GM19328 (cell line): ENCODE results near the gene DOK7.
"Not testable (repeated sequence)": the region's sequence is repeated elsewhere in the genome, so short reads cannot be mapped to it uniquely, and the experiment has no call there.

Experiments used
- ATAC-seq: cut with Tn5 transposase; IDR thresholded peaks from one replicate; pipeline ENCODE4 v1.9.1; 2021; ENCODE audit warnings: mild to moderate bottlenecking, moderate library complexity; ENCODE audit not compliant: unreplicated experiment

Gene DOK7

DNA sequence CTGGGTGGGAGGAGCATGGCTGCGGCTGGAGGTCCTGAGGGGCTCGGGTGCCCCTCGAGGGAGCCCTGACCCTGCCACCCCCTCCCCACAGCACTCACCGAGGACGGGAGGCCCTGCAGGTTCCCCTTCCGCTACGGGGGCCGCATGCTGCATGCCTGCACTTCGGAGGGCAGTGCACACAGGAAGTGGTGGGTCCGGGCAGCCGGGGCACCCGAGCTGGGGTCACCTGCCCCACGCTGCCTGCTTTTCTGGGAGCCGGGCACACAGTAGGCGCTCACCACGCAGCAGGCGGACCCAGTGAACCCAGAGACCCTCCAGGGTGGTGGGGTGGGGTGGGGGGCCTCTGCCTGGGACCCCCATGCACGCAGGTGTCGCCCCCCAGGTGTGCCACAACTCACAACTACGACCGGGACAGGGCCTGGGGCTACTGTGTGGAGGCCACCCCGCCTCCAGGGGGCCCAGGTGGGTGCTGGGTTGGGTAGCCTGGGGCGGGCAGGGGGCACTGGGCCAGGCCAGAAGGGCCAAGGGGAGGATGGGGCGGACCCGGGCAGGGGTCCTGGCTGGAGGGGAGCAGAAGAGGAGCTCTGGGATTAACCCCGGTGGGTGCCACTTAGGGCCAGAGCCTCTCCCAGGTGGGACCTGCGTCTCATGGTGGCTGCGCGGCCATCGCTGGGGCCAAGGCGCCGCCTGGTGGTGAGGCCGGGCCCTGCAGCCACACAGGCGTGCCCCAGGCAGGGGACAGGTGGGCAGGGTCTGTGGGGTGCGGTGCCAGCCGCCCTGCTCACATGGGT lies 20.0 kb upstream of the DOK7 start:
- ATAC-seq, result no peak

DNA sequence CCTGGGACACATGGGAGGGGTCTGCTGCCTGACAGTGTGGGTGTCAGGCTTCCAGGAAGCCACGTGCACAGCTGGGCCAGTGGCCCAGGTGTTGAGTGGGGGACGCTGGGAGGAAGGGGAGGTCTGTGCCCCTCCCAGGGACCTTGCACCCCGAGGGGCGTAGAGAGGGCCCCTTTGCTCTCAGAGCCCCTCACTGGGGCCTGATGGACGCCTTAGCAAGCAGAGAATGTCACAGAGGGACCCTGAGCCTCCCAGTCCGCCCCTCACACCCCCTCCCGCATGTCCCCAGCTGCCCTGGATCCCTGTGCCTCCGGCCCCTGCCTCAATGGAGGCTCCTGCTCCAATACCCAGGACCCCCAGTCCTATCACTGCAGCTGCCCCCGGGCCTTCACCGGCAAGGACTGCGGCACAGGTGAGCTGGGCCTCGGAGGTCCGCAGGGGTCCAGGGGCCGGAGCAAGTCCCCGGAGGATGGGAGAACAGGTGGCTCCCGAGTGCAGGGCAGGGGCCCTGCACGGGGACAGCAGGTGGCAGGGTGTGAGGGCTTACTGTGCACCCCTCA lies 19.3 kb upstream of the DOK7 start:
- ATAC-seq, result no peak

DNA sequence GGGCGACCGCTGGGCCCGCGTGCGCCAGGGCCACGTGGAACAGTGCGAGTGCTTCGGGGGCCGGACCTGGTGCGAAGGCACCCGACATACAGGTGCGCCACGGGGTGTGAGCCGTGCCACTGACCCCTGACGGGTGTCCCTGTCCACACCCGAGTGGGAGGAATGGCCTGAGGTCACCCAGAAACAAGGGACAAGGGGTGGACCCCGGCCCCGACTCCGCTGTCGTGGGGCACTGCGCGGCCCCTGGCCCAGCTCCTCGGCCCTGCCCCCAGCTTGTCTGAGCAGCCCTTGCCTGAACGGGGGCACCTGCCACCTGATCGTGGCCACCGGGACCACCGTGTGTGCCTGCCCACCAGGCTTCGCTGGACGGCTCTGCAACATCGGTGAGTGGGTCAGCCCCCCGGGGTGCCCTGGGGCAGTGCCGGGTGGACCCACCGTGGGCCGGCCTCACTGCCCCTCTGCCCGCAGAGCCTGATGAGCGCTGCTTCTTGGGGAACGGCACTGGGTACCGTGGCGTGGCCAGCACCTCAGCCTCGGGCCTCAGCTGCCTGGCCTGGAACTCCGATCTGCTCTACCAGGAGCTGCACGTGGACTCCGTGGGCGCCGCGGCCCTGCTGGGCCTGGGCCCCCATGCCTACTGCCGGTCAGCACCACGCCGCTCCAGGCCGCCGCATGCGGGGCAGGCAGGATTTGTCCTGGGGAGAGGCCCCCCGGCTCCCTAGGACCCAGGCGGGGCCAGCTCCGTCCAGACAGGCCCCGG lies 18.6 kb upstream of the DOK7 start:
- no peak for ATAC-seq

DNA sequence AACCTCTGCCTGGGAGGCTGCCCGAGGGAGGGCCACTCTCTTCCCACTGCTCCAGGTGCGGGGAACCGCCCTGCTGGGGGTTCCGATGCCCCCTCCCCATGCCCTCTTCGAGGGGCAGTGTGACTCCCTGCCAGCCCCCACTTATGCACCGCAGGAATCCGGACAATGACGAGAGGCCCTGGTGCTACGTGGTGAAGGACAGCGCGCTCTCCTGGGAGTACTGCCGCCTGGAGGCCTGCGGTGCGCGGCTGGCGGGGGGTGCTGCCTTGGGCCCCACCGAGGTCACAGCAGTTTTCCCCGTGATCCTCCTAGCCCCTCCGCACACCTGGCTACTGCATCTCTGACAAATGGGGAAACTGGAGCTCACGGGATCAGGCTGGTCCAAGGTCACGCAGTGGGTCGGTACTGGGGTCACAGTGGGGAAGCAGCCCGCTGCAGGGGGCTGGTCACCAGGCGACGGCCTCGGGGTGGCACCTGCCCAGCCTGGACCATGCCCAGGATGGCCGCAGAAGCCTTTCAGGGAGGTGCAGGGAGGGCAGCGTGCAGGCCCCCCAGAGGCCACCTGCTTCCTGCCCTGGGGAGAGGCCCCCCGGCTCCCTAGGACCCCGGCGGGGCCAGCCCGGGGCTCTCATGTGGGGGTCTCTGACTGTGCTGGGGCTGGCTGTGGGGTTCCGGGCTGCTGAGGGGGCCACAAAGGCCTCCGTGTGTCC lies 17.8 kb upstream of the DOK7 start:
- no peak for ATAC-seq

DNA sequence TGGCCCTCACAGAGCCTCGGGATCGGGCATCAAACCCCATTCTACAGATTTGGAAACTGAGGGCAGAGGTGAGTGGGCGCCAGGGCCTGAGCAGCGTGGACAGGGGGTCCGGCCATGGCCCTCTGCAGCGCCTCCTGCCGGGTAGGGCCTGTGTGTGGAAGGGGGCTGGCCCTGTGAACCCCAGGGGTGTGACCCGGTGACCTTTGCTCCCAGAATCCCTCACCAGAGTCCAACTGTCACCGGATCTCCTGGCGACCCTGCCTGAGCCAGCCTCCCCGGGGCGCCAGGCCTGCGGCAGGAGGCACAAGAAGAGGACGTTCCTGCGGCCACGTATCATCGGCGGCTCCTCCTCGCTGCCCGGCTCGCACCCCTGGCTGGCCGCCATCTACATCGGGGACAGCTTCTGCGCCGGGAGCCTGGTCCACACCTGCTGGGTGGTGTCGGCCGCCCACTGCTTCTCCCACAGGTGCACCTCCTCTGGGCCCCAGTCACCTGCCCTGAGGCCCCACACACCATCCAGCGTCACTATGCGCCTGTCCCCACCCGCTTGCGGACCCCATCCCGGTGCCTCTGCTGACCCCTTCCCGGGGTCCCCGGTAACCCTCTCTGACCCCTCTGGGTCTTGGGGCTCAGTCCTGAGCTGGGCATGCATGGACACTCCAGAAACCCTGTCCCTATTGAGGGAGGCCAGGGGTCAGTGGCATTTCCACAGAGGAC lies 17.1 kb upstream of the DOK7 start:
- ATAC-seq, result no peak

DNA sequence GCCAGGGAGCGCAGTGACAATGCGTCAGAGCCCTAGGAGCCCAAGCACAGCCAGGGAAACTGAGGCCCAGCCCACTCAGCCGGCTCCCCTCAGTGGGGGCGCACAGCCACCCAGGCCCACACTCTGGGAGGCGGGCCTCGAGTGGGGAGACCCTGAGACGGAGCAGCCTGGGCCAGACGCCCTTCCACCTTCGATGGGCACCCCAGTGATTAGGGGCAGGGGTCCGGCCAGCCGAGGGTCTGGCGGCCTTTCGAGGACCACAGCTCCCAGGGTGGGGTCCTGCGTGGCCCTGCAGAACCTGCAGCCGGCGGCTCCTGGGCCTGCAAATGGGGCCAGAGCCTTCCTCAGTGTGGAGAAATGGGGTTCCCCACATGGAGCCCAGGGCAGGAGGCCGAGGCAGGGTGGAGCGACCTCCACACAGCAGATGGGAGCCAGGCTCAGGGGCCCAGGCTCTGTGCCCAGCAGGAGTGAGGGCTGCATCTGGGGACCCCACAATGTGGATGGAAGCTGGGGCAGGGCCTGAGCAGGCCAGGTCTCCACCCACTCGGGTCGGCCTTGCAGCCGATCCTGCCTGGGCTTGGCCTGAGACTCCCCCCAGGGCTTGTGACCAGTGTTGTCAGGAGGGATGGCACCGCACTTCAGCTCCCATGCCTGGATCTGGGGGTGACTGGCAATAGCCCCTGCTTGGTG lies 16.3 kb upstream of the DOK7 start:
- no peak for ATAC-seq

DNA sequence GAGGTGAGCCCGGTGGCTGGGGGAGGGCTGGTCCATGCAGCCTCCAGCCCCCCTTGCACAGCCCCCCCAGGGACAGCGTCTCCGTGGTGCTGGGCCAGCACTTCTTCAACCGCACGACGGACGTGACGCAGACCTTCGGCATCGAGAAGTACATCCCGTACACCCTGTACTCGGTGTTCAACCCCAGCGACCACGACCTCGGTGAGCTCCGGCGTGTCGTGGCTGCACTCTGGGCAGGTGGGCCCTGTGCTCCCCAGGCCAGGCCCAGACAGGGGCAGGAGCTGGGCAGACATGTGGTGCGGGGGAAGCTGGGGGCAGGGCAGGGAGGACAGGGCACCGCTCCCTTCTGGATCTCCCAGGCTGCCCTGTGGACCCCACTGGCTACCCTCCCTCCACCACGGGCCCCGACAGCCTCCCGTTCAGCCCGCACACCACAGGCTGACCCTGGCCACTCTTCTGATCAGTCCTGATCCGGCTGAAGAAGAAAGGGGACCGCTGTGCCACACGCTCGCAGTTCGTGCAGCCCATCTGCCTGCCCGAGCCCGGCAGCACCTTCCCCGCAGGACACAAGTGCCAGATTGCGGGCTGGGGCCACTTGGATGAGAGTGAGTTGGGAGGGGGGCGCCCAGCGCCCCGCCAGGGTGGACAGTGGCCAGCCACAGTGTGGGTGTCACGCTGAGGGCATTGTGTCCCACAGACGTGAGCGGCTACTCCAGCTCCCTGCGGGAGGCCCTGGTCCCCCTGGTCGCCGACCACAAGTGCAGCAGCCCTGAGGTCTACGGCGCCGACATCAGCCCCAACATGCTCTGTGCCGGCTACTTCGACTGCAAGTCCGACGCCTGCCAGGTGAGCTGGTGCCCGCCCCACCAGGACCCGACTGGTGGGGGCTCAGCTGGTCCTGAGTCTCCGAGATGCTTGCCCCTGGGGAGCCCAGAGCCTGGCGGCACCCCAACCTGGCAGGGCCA lies 15.4 kb upstream of the DOK7 start:
- no peak for ATAC-seq

DNA sequence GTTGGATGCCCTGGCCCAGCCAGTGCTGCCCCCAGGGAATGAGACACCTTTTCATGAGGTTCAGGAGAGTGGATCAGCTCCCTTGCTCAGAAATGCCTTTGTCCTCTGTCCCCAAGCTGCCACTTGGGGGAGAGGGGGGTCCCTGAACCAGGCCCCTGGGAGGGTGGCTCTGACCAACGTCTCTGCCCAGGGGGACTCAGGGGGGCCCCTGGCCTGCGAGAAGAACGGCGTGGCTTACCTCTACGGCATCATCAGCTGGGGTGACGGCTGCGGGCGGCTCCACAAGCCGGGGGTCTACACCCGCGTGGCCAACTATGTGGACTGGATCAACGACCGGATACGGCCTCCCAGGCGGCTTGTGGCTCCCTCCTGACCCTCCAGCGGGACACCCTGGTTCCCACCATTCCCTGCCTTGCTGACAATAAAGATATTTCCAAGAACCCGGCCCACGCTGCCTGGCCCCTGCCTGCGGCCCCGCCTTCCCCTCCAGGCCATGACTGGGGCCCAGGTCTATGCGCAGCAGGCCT lies 14.0 kb upstream of the DOK7 start:
- ATAC-seq, result no peak

DNA sequence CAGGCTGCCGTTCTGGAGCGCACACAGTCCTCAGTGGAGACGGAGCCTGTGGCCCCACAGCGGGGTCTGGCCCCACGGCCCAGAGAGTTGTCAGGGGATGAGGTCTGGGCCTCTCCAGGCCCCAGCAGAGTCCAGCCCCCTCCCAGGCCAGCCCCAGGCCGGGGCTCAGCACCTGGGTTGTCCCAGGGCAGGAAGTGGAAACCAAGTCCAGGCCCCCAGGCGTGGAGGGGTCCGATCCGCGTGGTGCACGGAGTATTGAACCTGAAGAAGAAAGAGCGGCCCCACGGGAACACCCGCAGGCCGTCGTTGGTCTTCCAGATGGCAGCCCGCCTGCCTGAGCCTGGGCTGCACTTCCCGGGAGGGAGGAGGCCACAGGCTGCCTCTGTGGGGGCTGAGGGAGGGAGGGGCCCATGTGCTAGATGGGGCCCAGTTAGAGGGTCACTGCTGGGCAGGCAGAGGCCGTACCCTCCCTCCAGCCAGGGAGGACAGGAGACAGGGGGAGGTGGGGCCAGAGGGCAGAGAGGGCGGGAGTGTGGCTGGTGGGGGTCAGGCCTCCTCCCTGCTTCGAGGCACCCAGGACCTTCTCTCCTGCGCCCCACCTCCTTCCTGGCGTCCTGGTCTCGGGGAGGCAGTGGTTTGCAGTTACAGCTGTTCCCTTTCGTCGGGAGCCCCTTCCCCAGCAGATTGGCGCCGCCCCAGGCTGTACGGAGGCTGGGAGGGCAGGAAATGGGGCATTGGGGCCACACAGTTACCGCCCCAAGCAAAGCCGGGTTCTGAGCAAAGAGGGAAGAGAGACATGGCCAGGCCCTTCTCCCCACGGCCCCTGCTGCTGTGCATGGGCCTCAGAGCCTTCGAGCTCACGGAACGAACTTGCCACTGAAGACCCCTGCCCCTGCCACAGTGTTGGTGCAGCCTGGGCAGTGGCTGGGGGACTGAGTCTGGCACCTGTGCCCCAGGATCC lies 13.3 kb upstream of the DOK7 start:
- ATAC-seq, result no peak

DNA sequence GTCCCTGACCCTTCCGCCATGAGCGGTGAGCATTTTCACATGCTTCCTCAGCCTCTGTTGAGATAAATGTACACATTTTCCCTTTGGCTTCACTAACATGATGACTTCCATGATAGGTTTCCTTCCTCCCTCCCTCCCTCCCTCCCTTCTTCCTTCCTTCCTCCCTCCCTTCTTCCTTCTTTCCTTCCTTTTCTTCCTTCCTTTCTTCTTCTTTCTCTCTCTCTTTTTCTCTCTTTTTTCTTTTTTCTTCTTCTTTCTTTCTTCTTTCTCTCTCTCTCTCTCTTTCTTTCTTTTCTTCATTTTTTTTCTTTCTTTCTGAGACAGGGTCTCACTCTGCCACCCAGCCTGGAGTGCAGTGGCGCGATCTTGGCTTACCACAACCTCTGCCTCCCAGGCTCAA lies 12.5 kb upstream of the DOK7 start:
- ATAC-seq, result no peak

DNA sequence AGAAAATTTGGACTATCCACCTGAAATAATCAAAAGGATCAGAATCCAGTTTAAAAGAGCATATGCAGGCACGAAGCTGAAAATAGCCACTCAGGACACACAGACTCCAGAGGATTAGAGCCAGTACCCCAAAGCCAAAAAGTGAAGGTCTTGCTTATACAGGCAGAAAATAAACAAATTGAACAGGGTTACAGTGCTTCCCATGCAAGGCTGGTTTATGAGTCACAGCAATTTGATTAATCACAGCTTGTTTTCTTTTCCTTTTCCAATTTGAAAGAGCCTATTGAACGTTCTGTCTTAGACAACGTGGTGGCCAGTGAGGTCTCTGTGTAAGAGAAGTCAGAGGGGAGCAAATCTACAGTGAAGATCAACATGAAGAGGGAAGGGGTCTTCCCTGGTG lies 11.2 kb upstream of the DOK7 start:
- no peak for ATAC-seq

DNA sequence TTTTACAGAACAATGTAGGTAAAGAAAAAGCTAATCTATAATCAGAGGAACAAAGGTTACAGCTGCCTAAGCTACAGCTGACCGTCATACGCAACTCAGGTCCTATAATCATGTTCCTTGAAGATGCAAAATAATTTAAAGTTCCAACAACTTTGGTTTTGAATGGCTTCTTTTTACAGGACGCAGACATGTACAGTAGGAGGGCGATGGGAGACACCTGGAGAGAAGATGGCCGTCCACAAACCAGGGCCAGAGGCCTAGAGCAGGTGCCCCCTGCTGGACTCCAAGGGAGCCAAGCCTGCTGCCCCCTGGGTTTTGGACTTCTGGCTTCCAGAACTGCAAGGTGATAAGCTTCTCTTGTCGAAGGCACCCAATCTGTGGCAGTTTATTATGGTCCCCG lies 10.7 kb upstream of the DOK7 start:
- ATAC-seq, result no peak

DNA sequence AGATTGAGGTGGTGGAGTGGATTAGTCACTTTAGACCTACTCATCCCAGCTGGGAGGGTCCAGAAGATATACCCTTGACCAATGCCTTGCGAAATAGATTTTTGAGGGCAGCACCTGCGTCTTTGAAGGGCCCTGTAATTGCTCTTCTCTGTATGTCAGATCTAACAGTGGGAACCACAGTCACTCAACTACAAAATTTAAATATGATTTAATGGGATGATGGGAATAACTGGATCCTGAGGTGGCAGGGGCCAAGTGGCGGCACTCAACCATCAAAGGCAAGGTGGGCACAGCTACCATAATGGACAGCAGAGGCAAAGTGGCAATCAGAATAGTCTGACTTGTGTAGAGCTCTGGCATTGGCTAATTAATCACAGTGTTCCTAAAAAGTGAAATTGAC lies 7.5 kb upstream of the DOK7 start:
- ATAC-seq, result not testable (repeated sequence)

DNA sequence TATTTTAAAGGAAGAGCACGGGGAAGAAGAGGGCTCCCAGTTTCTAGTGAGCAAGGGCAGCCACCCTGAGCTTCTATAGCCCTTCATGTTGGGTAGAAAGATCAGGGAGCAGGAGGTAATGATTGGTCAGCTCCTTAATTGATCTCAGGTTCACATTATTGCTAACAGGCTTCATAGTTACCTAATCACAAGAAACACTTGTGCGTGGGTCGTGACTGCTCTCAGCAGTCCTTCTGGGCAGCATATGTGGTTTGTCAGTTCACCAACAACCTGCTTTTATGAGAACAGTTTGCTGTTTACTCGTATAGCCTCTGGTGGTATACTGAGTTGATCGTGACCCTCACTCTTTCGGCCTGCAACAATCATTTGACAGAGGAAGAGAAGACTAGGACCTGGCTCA lies 4.7 kb upstream of the DOK7 start:
- ATAC-seq, result no peak

DNA sequence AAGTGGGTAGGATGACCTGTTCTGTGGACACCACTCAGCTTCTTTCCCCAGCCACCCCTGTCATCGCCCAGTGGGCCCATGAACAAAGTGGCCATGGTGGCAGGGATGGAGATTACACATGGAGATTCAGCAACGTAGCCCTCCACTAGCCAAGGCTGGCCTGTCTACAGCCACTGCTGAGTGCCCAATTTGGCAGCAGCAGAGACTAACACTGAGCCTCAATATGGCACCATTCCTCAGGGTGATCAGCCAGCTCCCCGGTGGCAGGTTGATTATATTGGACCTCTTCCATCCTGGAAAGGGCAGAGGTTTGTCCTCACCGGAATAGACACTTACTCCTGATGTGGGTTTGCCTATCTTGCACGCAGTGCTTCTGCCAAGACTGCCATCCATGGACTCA lies 4.0 kb upstream of the DOK7 start:
- ATAC-seq, result not testable (repeated sequence)

DNA sequence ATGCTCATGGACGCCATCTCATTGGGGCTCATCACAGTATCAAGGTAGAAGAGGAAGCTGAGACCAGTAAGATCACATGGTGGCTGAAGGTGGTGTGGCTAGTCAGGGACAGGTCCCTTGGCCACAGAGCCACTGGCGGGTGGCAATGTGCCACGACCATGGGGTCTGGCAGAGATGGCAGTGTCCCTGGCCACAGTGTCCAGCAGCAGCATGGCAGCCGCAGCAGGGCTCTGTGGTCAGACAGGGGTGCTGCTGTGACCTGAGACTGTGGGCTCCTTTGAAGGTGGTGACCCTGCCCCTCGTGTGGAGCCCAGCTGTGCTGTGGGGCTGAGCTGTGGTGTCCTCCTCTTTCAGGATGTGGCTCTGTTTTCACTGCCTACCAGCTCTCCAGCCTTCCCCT lies 2.2 kb upstream of the DOK7 start:
- no peak for ATAC-seq

DNA sequence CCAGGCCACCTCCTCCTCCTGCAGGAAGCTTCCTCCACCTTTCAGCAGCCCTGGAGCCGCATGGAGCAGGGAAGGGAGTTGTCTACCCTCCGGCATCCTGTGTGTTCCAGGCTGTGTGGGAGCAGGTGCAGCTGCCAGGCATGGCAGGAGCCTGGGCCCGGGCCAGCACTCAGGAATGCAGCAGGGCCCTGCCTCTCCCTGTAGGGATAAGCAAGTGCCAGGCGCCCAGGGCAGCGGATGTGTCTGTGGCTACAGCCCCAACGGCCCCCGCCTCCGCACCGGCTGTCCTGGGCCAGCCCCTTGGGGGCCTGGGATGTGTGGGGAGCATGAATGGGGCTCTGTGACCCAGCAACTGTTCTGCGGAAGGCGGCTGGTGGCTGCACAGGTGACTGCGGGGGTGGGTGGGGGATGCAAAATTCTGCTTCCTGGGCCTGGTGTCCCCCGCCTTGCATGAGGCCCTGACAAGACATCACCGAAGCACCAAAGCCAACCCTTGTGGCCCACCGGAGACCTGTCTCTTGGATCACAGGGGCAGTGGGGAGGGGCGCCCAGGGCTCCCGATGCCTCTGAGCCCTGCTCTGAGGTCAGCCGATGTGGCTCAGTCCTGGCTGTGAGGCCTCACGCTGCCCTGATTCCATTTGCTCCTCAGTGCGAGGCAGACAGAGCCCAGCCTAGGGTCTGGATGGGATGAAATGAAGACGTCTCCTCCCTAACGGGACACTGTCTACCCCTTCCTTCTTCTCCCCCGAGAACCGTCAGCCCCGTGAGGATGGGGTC lies 1.4 kb upstream of the DOK7 start:
- ATAC-seq, result no peak
